ENCODE results near the gene TSPAN14. TPM values are rescaled to one million over a fixed set of nuclear protein-coding genes. Genes with fewer than 3 reads are reported as not detected.
A peak's percentile ranks its signal among the peaks of the same experiment; 100 is the strongest.

TSPAN14 gene
- total and polyA plus RNA-seq, 2 of the 8 experiments (the other 6 are each of a cell fraction or from before 2014, with no cell fraction given) = 47.4 to 57.8 TPM

DNA sequence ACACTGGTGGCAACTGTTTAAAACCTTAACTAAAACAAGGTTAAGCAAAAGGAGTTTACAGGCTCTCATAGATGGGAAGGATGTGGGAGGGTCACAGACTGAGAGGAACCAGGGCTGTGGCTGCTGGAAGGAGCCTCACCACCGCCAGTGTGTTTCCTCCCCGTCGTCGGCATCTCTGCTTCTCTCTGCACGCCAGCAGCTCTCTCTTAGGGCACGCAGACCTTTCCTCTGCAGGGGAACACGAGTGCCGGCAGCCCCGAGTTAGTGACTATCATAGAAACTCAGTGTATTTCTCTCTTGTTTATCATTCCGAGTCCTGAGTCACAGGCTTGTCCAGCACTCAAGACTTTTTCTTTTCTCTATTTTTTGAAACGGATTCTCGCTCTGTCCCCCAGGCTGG, 75.5 kb downstream of the TSPAN14 start:
- no peak for DNase-seq (ENCODE audit: low read depth in 1 of 2, low spot score in 2 of 2)
- Histone ChIP-seq H3K14ac (ENCODE audit: insufficient read length) (no peak overlapping the region), H3K4me3 (ENCODE audit: extremely low read depth in 1 of 4, insufficient read depth in 2 of 4, low read depth in 3 of 4, low read length in 4 of 4) (no peak overlapping the region), H3K23me2 (ENCODE audit: low read depth, low read length) (no peaks in the 10 kb centered on the region), H4K91ac (replicated peaks; ENCODE audit: insufficient read length, low read length) (no peak overlapping the region), H3K4me1 (replicated peaks in 1 of 4; ENCODE audit: control insufficient read depth in 3 of 4, insufficient read depth in 4 of 4, low read length in 3 of 4) (peaks cover 0 to 4% (median under 1%) of the 10 kb centered on the region in 4 experiments; a peak in 5 of 7 replicates), H3K9me3 (ENCODE audit: insufficient read depth in 2 of 2, low read depth in 1 of 2, low read length in 1 of 2) (peaks cover 0 to 3% of the 10 kb centered on the region in 2 experiments; a peak in 1 of 4 replicates), H3K18ac (ENCODE audit: extremely low read depth, low read length) (no peak overlapping the region; the same call in 1 of the 2 replicates), H3K79me2 (ENCODE audit: control insufficient read depth in 1 of 2, insufficient read depth in 2 of 2, low read length in 2 of 2) (no peaks in the 10 kb centered on the region), H2AFZ (ENCODE audit: low read length) (no peak overlapping the region), H3K23ac (ENCODE audit: insufficient read length) (no peak overlapping the region), H2BK20ac (ENCODE audit: low read length) (no peak overlapping the region), H3K27ac (ENCODE audit: low read depth, low read length) (no peak overlapping the region), H3K4me2 (ENCODE audit: insufficient read depth in 1 of 2, low read depth in 2 of 2, low read length in 2 of 2) (no peak overlapping the region), H3K79me1 (ENCODE audit: low read depth, low read length) (no peaks in the 10 kb centered on the region), H4K8ac (ENCODE audit: extremely low read depth, insufficient read depth, low read length) (no peak overlapping the region), H3K4ac (replicated peaks; ENCODE audit: insufficient read length, low read depth, low read length) (no peak overlapping the region), H3K27me3 (replicated peaks in 1 of 4; ENCODE audit: control insufficient read depth in 3 of 4, extremely low read depth in 1 of 4, insufficient read depth in 3 of 4, low read length in 3 of 4) (no peaks in the 10 kb centered on the region), H4K20me1 (replicated peaks in 1 of 2; ENCODE audit: control insufficient read depth in 1 of 2, insufficient read depth in 2 of 2, low read length in 2 of 2) (peaks cover 0 to 2% of the 10 kb centered on the region in 2 experiments), H2BK120ac (replicated peaks; ENCODE audit: low read depth, low read length) (no peak overlapping the region), H2BK15ac (ENCODE audit: low read length) (no peak overlapping the region), H4K5ac (ENCODE audit: insufficient read length, low read depth, low read length) (no peak overlapping the region), H2BK5ac (ENCODE audit: low read depth, low read length) (no peak overlapping the region), H3K36me3 (ENCODE audit: control insufficient read depth in 2 of 4, insufficient read depth in 4 of 4, low read length in 3 of 4) (no peaks in the 10 kb centered on the region), H2AK5ac (ENCODE audit: low read depth, low read length) (no peak overlapping the region), H3K9ac (replicated peaks in 1 of 4; ENCODE audit: extremely low read depth in 1 of 4, low read depth in 3 of 4, low read length in 3 of 4) (no peak overlapping the region), H3K56ac (replicated peaks; ENCODE audit: insufficient read length, low read depth, low read length) (no peak overlapping the region), H2BK12ac (ENCODE audit: low read depth, low read length) (0 out of 2 replicates have a peak overlapping the region, but pooled peaks have one; percentile 9)
- ChIA-PET POLR2A (ENCODE audit: partially characterized antibody) (no interaction called here), CTCF (ENCODE audit: partially characterized antibody) (interaction anchor here (1.6 to 2.1 kb wide), 2 partner anchors 67 to 86 kb away, joined by 4 to 5 read pairs; no protein-coding TSS in a partner anchor)
- 90% methylated on average over 12 of the region's 12 CpGs; no CpG with 5 or more reads in 1 of the 2 experiments for WGBS, 2 experiments (ENCODE audit: extremely low coverage in 1 of 2, insufficient coverage in 1 of 2, insufficient read length in 1 of 2, insufficient replicate concordance in 2 of 2, low coverage in 1 of 2, low lambda C conversion rate in 2 of 2, missing lambda C conversion rate in 1 of 2)
- no peak for FAIRE-seq
- TF ChIP-seq EZH2 (IDR thresholded peaks at IDR 0.05; ENCODE audit: low read depth, low read length, severe bottlenecking) (no peak), KDM4A (IDR thresholded peaks at IDR 0.05; ENCODE audit: low read depth, low read length, severe bottlenecking) (no peak), CBX5 (IDR thresholded peaks at IDR 0.05; ENCODE audit: low read depth, low read length) (no peak), HDAC2 (IDR thresholded peaks at IDR 0.05; ENCODE audit: borderline replicate concordance in 1 of 2, low read depth in 2 of 2, low read length in 2 of 2) (no peak), KDM1A (IDR thresholded peaks at IDR 0.05; ENCODE audit: borderline replicate concordance, low read length) (no peak), CHD1 (IDR thresholded peaks at IDR 0.05; ENCODE audit: low read depth, low read length) (no peak), BRCA1 (IDR thresholded peaks at IDR 0.05; ENCODE audit: low read depth, low read length) (no peak), RNF2 (IDR thresholded peaks at IDR 0.05; ENCODE audit: borderline replicate concordance, low read depth, low read length, missing control alignments, poor library complexity, severe bottlenecking) (no peak), SP1 (IDR thresholded peaks at IDR 0.05; ENCODE audit: low read depth, low read length) (no peak), SAP30 (IDR thresholded peaks at IDR 0.05; ENCODE audit: insufficient read depth, insufficient replicate concordance, low read length) (no peak), BACH1 (IDR thresholded peaks at IDR 0.05; ENCODE audit: low read length) (no peak), POLR2AphosphoS5 (IDR thresholded peaks at IDR 0.05; ENCODE audit: low read depth, low read length) (no peak), MAFK (IDR thresholded peaks at IDR 0.05; ENCODE audit: low read depth, low read length) (no peak)
